ENCODE measurements around the gene SLC31A2. TPM values are rescaled to one million over a fixed set of nuclear protein-coding genes. Genes with fewer than 3 reads are reported as not detected.

Gene SLC31A2
- total RNA-seq, 4 donors from 2014 or later = 82.4 to 128 (median 99.2) TPM

- intact Hi-C loops (cut with DNase I; ENCODE audit: low total_unique reads) = no loop called here
- no peak overlapping the region for H3K4me3 ChIP-seq (ENCODE audit: low read depth, poor library complexity, severe bottlenecking)
- 39 to 50% methylated on average over 7 of the region's 7 CpGs for WGBS, 2 donors
- no peak for TF ChIP-seq POLR2A (IDR thresholded peaks at IDR 0.05)
- TF ChIP-seq, protein P1, sequence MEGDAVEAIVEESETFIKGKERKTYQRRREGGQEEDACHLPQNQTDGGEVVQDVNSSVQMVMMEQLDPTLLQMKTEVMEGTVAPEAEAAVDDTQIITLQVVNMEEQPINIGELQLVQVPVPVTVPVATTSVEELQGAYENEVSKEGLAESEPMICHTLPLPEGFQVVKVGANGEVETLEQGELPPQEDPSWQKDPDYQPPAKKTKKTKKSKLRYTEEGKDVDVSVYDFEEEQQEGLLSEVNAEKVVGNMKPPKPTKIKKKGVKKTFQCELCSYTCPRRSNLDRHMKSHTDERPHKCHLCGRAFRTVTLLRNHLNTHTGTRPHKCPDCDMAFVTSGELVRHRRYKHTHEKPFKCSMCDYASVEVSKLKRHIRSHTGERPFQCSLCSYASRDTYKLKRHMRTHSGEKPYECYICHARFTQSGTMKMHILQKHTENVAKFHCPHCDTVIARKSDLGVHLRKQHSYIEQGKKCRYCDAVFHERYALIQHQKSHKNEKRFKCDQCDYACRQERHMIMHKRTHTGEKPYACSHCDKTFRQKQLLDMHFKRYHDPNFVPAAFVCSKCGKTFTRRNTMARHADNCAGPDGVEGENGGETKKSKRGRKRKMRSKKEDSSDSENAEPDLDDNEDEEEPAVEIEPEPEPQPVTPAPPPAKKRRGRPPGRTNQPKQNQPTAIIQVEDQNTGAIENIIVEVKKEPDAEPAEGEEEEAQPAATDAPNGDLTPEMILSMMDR (IDR thresholded peaks at IDR 0.05) = no peak
- DNase-seq (ENCODE audit: low spot score in 2 of 2) = no peak
Observed at GRCh38 chr9:113155911-113156588, 5.2 kb downstream of the SLC31A2 start.

DNA sequence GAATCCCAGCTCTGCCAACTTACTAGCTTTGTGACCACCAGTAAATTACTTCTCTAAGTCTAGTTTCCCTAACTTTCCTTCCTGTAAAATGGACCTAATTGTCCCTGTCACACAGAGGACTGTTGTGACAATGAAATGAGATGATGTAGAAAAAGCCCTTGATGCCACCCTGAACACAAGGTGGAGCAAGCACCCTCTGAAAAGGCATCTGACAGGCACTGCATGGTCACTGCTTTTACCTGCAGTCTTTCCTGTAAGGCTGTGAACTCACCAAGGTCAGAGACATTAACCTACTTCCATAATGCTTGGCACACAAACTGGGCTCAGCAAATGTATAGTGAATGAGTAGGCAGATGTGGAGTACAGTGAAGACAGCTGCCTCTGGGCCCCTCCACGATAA is 6.1 kb downstream of the SLC31A2 start:
- no peak for TF ChIP-seq POLR2A (IDR thresholded peaks at IDR 0.05)
- TF ChIP-seq, protein P1 (IDR thresholded peaks at IDR 0.05) = no peak
- no peak overlapping the region for H3K4me3 ChIP-seq (ENCODE audit: low read depth, poor library complexity, severe bottlenecking)
- 58 to 60% methylated on average over 1 of the region's 1 CpG for WGBS, 2 donors
- intact Hi-C loops (cut with DNase I; ENCODE audit: low total_unique reads) = no loop called here
- no peak for DNase-seq (ENCODE audit: low spot score in 2 of 2)

DNA sequence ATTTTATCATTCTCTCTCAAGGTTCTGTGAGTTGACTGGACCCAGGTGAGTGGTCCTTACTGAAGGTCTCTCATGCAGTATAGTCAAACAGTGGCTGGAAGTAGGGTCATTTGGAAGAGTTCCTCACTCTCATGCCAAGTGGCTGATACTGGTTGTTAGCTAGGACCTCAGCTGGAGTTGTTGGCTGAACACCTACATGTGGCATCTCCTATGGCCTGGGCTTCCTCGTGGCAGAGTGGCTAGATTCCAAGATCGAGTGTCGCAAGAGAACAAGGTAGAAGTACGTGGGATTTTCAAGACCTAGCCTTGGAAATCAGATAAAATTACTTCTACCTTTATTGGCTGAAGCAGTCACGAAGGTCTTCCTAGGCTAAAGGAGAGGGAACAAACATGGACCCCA is 7.6 kb downstream of the SLC31A2 start:
- intact Hi-C loops (cut with DNase I; ENCODE audit: low total_unique reads) = no loop called here
- 82 to 83% methylated on average over 5 of the region's 5 CpGs for WGBS, 2 donors
- TF ChIP-seq POLR2A (IDR thresholded peaks at IDR 0.05) = no peak
- H3K4me3 ChIP-seq (ENCODE audit: low read depth, poor library complexity, severe bottlenecking) = no peak overlapping the region
- DNase-seq (ENCODE audit: low spot score in 2 of 2) = no peak

GRCh38 chr9:113160571-113160970 is 9.8 kb downstream of the SLC31A2 start:
- no peak overlapping the region for H3K4me3 ChIP-seq (ENCODE audit: low read depth, poor library complexity, severe bottlenecking)
- DNase-seq (ENCODE audit: low spot score in 2 of 2) = no peak
- intact Hi-C loops (cut with DNase I; ENCODE audit: low total_unique reads) = no loop called here
- 50% methylated on average over 3 of the region's 3 CpGs for WGBS, 2 donors
- no peak for TF ChIP-seq POLR2A (IDR thresholded peaks at IDR 0.05)
- TF ChIP-seq, protein P1 (IDR thresholded peaks at IDR 0.05) = no peak

DNA sequence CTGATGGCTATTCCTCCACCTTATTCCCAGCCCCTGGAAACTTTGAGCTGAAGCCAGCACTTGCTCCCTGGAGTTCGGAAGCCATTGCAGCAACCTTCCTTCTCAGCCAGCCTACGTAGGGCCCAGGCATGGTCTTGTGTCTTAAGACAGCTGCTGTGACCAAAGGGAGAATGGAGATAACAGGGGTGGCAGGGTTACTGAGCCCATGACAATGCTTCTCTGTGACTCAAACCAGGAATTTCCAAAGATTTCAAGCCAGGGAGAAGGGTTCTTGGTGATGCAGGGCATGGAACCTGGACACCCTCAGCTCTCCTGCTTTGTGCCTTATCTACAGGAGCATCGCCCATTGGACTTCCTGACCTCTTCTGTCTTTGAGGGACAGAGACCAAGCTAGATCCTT is 12.2 kb downstream of the SLC31A2 start:
- TF ChIP-seq POLR2A (IDR thresholded peaks at IDR 0.05) = no peak
- TF ChIP-seq, protein P1 (IDR thresholded peaks at IDR 0.05) = no peak
- WGBS, 2 donors = 59 to 65% methylated on average over 3 of the region's 3 CpGs
- H3K4me3 ChIP-seq (ENCODE audit: low read depth, poor library complexity, severe bottlenecking) = no peak overlapping the region
- intact Hi-C loops (cut with DNase I; ENCODE audit: low total_unique reads) = no loop called here
- DNase-seq (ENCODE audit: low spot score in 2 of 2) = no peak

- intact Hi-C loops (cut with DNase I; ENCODE audit: low total_unique reads) = no loop called here
- no peak overlapping the region for H3K4me3 ChIP-seq (ENCODE audit: low read depth, poor library complexity, severe bottlenecking)
- DNase-seq (ENCODE audit: low spot score in 2 of 2) = no peak
- TF ChIP-seq POLR2A (IDR thresholded peaks at IDR 0.05) = no peak
- TF ChIP-seq, protein P1 (IDR thresholded peaks at IDR 0.05) = no peak
- WGBS, 2 donors = 38 to 49% methylated on average over 4 of the region's 4 CpGs
Observed at GRCh38 chr9:113164536-113165300, 13.9 kb downstream of the SLC31A2 start.

All from lower leg skin (tissue), 4 donors.